HCT116 (cell line): ENCODE results near the gene EGFL8. TPM values are rescaled to one million over a fixed set of nuclear protein-coding genes. Genes with fewer than 3 reads are reported as not detected.

Experiments
- ATAC-seq: fragments of 200-7000 bp; cut with Tn5 transposase; 2 replicates; pipeline ENCODE4 v1.9.1; 2020; ENCODE audit warnings: mild to moderate bottlenecking, moderate library complexity
- BruUV-seq: library from RNA; stranded (reverse); fragments of 400-500 nt; replicated peaks from 2 replicates; lab custom pipeline; 2021; lab: Mats Ljungman, UMichigan
- CTCF ChIA-PET: fragments of 300-600 bp; sonication (Branson Sonifier 250); formaldehyde crosslinking; loops from one replicate; lab custom pipeline; 2021; ENCODE audit warnings: antibody characterized with exemption; lab: Charles Lee
- POLR2A ChIA-PET: fragments of 300-600, 350-600 bp; sonication (Branson Sonifier 250); formaldehyde crosslinking; loops from one replicate; lab custom pipeline; 2021; ENCODE audit warnings: antibody characterized with exemption; lab: Charles Lee
- RAD21 ChIA-PET, 2 experiments: fragments of 300-600 bp; sonication (Branson Sonifier 250); formaldehyde crosslinking; loops; one replicate each; lab custom pipeline; 2023; ENCODE audit warnings: low total read pairs in 2 of 2; ENCODE audit not compliant: uncharacterized antibody in 2 of 2, unreplicated experiment in 2 of 2, low non-redundant PET in 1 of 2; lab: Charles Lee
- DNase-seq: peaks from one replicate; pipeline ENCODE4 v3.0.0-alpha.2; 2010; ENCODE audit warnings: low read depth, low spot score
- H2AFZ ChIP-seq: fragments of 200-600 bp; shearing (Covaris generic), sonication (generic); 2 replicates; pipeline ENCODE4 v1.6.1; 2017; ENCODE audit warnings: low read depth, mixed run types, mixed read lengths, antibody characterized with exemption, low read length; ENCODE audit not compliant: poor library complexity, severe bottlenecking
- H3K27ac ChIP-seq: 2 replicates; pipeline ENCODE4 v1.5.1; 2012; ENCODE audit warnings: low read depth, low read length
- H3K27me3 ChIP-seq: fragments of 200-600 bp; sonication (generic); 2 replicates; pipeline ENCODE4 v1.6.1; 2016; ENCODE audit warnings: mixed run types, low read length, mixed read lengths; ENCODE audit not compliant: insufficient read depth
- H3K36me3 ChIP-seq, 2 experiments: fragments of 200-500 bp in 1 of 2; fragments of 200-600 bp in 1 of 2; sonication (Bioruptor generic) in 1 of 2; sonication (generic) in 1 of 2; 2 replicates each; pipeline versions ENCODE4 v1.5.1 to v1.6.1; 2014 to 2016; ENCODE audit warnings: low read length in 2 of 2, inconsistent platforms in 1 of 2, mixed read lengths in 1 of 2, mixed run types in 1 of 2; ENCODE audit not compliant: insufficient read depth in 2 of 2, control insufficient read depth in 1 of 2
- H3K4me1 ChIP-seq, 2 experiments: fragments of 200-600 bp in 1 of 2; sonication (generic) in 1 of 2; 2 replicates each; pipeline versions ENCODE4 v1.5.1 to v1.6.1; 2012 to 2017; ENCODE audit warnings: low read length in 2 of 2, inconsistent platforms in 1 of 2, mild to moderate bottlenecking in 1 of 2, mixed read lengths in 1 of 2, mixed run types in 1 of 2, moderate library complexity in 1 of 2; ENCODE audit not compliant: insufficient read depth in 2 of 2, control insufficient read depth in 1 of 2
- H3K4me2 ChIP-seq: fragments of 200-600 bp; sonication (generic); 2 replicates; pipeline ENCODE4 v1.6.1; 2017; ENCODE audit warnings: mixed run types, low read length, mixed read lengths
- H3K4me3 ChIP-seq, 2 experiments: fragments of 200-600 bp in 1 of 2; sonication (generic) in 1 of 2; replicated peaks in 1 of 2; 2 replicates each; pipeline ENCODE4 v1.5.1; 2011 to 2016; ENCODE audit warnings: low read length in 2 of 2, control low read depth in 1 of 2, low read depth in 1 of 2, mild to moderate bottlenecking in 1 of 2, mixed read lengths in 1 of 2, mixed run types in 1 of 2
- H3K79me2 ChIP-seq: fragments of 200-600 bp; sonication (generic); 2 replicates; pipeline ENCODE4 v1.6.1; 2017; ENCODE audit warnings: mild to moderate bottlenecking, mixed run types, low read length, moderate library complexity, mixed read lengths; ENCODE audit not compliant: insufficient read depth
- H3K9ac ChIP-seq: fragments of 200-600 bp; sonication (generic); 2 replicates; pipeline ENCODE4 v1.6.1; 2016; ENCODE audit warnings: low read length, mixed read lengths
- H3K9me2 ChIP-seq: fragments of 200-600 bp; sonication (generic), shearing (Covaris generic); 2 replicates; pipeline ENCODE4 v1.6.1; 2017; ENCODE audit warnings: mixed run types, mild to moderate bottlenecking, moderate library complexity; ENCODE audit not compliant: insufficient read depth
- H3K9me3 ChIP-seq, 2 experiments: fragments of 200-500 bp in 1 of 2; fragments of 200-600 bp in 1 of 2; sonication (Bioruptor generic) in 1 of 2; sonication (generic) in 1 of 2; 2 replicates each; pipeline ENCODE4 v1.6.1; 2014 to 2017; ENCODE audit warnings: low read length in 2 of 2, mixed read lengths in 2 of 2, inconsistent platforms in 1 of 2, low read depth in 1 of 2, mild to moderate bottlenecking in 1 of 2, mixed run types in 1 of 2, moderate library complexity in 1 of 2; ENCODE audit not compliant: control insufficient read depth in 1 of 2, insufficient read depth in 1 of 2
- H4K20me1 ChIP-seq: fragments of 200-600 bp; sonication (generic), shearing (Covaris generic); 2 replicates; pipeline ENCODE4 v1.6.1; 2017; ENCODE audit warnings: mixed run types, mild to moderate bottlenecking, moderate library complexity; ENCODE audit not compliant: insufficient read depth
- ATF3 ChIP-seq: IDR thresholded peaks from 2 replicates; pipeline ENCODE4 v1.6.1; 2012
- CEBPB ChIP-seq: IDR thresholded peaks from 2 replicates; pipeline ENCODE4 v1.6.1; 2012; ENCODE audit warnings: low read depth
- CTCF ChIP-seq, 3 experiments: fragments of 200-600 bp in 1 of 3; sonication (generic) in 1 of 3; IDR thresholded peaks in 2 of 3; conservative IDR thresholded peaks in 1 of 3; 2 replicates each; pipeline ENCODE4 v1.5.1; 2012 to 2017; ENCODE audit warnings: low read depth in 2 of 3, low read length in 2 of 3, antibody characterized with exemption in 1 of 3, borderline replicate concordance in 1 of 3, control low read depth in 1 of 3, mild to moderate bottlenecking in 1 of 3, mixed read lengths in 1 of 3, mixed run types in 1 of 3, moderate library complexity in 1 of 3; ENCODE audit not compliant: insufficient read depth in 1 of 3
- EGR1 ChIP-seq: IDR thresholded peaks from 2 replicates; pipeline ENCODE4 v1.6.1; 2012; ENCODE audit warnings: low read depth
- EZH2 ChIP-seq: fragments of 200-600 bp; sonication (generic); IDR thresholded peaks from 2 replicates; pipeline ENCODE4 v1.6.1; 2017; ENCODE audit warnings: antibody characterized with exemption, mixed run types
- EZH2phosphoT487 ChIP-seq: fragments of 200-600 bp; IDR thresholded peaks from 2 replicates; pipeline ENCODE4 v1.6.1; 2018; ENCODE audit warnings: antibody characterized with exemption, borderline replicate concordance
- JUND ChIP-seq: IDR thresholded peaks from 2 replicates; pipeline ENCODE4 v1.6.1; 2012
- MAX ChIP-seq: IDR thresholded peaks from 2 replicates; pipeline ENCODE4 v1.6.1; 2012
- RAD21 ChIP-seq: IDR thresholded peaks from 2 replicates; pipeline ENCODE4 v1.6.1; 2012; ENCODE audit warnings: low read depth, mild to moderate bottlenecking
- REST ChIP-seq: IDR thresholded peaks from 2 replicates; pipeline ENCODE4 v1.6.1; 2012; ENCODE audit warnings: low read depth
- SIN3A ChIP-seq: IDR thresholded peaks from 2 replicates; pipeline ENCODE4 v1.6.1; 2012; ENCODE audit warnings: low read depth
- ZFX ChIP-seq: fragments of 450-650 bp; IDR thresholded peaks from 2 replicates; pipeline ENCODE4 v1.6.1; 2017
- ZNF274 ChIP-seq: fragments of 200-500 bp; sonication (Bioruptor generic); IDR thresholded peaks from 2 replicates; pipeline ENCODE4 v1.6.1; 2014; ENCODE audit warnings: mild to moderate bottlenecking, low read depth, low read length, inconsistent platforms
- intact Hi-C: fragments of 100-400 bp; cut with micrococcal nuclease; formaldehyde crosslinking; loops from 2 replicates; pipeline ENCODE4 v1.10.0; 2022
- total RNA-seq: library from RNA; stranded (reverse); gene quantifications from one replicate; pipeline ENCODE4 v1.2.1, GENCODE V29; 2021; ENCODE audit not compliant: unreplicated experiment

EGFL8 gene
- total RNA-seq, 1 experiment from 2014 or later, result 29.0 TPM

- TF ChIP-seq ZFX (no peak), EGR1 (no peak)
Observed at GRCh38 chr6:32149932-32150870, 14.2 kb upstream of the EGFL8 start (continued).

- ChIA-PET POLR2A (interaction anchor here (0.6 to 1.1 kb wide), 3 partner anchors 22 to 324 kb away, joined by 3 read pairs; partner anchors contain the start of gene HSPA1B), CTCF (interaction anchor here (0.7 kb wide), 1 partner anchor 717 kb away, joined by 4 read pairs; no protein-coding TSS in a partner anchor), RAD21 (no interaction called here)
- no peaks in the 10 kb centered on the region for H3K9me3 ChIP-seq
- intact Hi-C loops, result no loop called here
- H3K4me2 ChIP-seq, result no peak overlapping the region
- no peaks in the 10 kb centered on the region for H4K20me1 ChIP-seq
- no peak for DNase-seq
- peaks cover 12 to 25% of the 10 kb centered on the region in 2 experiments for H3K4me1 ChIP-seq
- H2AFZ ChIP-seq, result no peak overlapping the region
- no peak for ATAC-seq
- no peak for TF ChIP-seq SIN3A
- TF ChIP-seq JUND, result no peak
- TF ChIP-seq EZH2, result no peak
- TF ChIP-seq MAX, result no peak
- TF ChIP-seq EZH2phosphoT487, result no peak
- no peak for TF ChIP-seq REST
- TF ChIP-seq CEBPB, result no peak
- no peak for TF ChIP-seq ZFX
- no peak for TF ChIP-seq RAD21
- no peak for TF ChIP-seq ATF3
- no peak for TF ChIP-seq CTCF (IDR thresholded peaks at IDR 0.05 in 2 of 3, conservative IDR thresholded peaks at IDR 0.05 in 1 of 3; ENCODE audit: borderline replicate concordance in 1 of 3, insufficient read depth in 1 of 3, low read depth in 2 of 3, low read length in 2 of 3)
- TF ChIP-seq ZNF274, result no peak
- peaks cover 16% of the 10 kb centered on the region for H3K79me2 ChIP-seq
- no peaks in the 10 kb centered on the region for H3K27me3 ChIP-seq
- no peak overlapping the region for H3K4me3 ChIP-seq
- H3K9me2 ChIP-seq, result no peaks in the 10 kb centered on the region
- BruUV-seq, result no TSS peak
- no peak overlapping the region for H3K27ac ChIP-seq
- H3K9ac ChIP-seq, result no peak overlapping the region
- peaks cover 0 to 2% of the 10 kb centered on the region in 2 experiments; a peak in 1 of 4 replicates for H3K36me3 ChIP-seq
Observed at GRCh38 chr6:32151181-32151862, 13.1 kb upstream of the EGFL8 start.
